H1 (cell line): ENCODE measurements around the gene ANK2.

ENCODE experiments used
- CTCF ChIP-seq, 3 experiments: IDR thresholded peaks; 1 replicate in 2 of 3; 2 replicates in 1 of 3; pipeline versions ENCODE4 v1.5.1 to v1.6.1; 2011; ENCODE audit warnings: low read length in 3 of 3, mild to moderate bottlenecking in 3 of 3, inconsistent platforms in 2 of 3, low read depth in 1 of 3, moderate library complexity in 1 of 3; ENCODE audit not compliant: insufficient read depth in 1 of 3; ENCODE audit errors: control extremely low read depth in 1 of 3
- GABPA ChIP-seq: IDR thresholded peaks from 2 replicates; pipeline ENCODE4 v1.6.1; 2011; ENCODE audit warnings: mild to moderate bottlenecking, low read length, moderate library complexity, borderline replicate concordance; ENCODE audit not compliant: insufficient read depth
- POU5F1 ChIP-seq: IDR thresholded peaks from 2 replicates; pipeline ENCODE4 v1.6.1; 2011; ENCODE audit warnings: low read depth, mild to moderate bottlenecking, low read length, moderate library complexity
- RXRA ChIP-seq: IDR thresholded peaks from 2 replicates; pipeline ENCODE4 v1.6.1; 2011; ENCODE audit warnings: low read depth, mild to moderate bottlenecking, low read length, moderate library complexity; ENCODE audit not compliant: insufficient read depth
- TAF1 ChIP-seq: IDR thresholded peaks from 2 replicates; pipeline ENCODE4 v1.6.1; 2011; ENCODE audit warnings: mild to moderate bottlenecking, low read depth, low read length
- TCF12 ChIP-seq: IDR thresholded peaks from 2 replicates; pipeline ENCODE4 v1.6.1; 2011; ENCODE audit warnings: low read depth, mild to moderate bottlenecking, low read length
- YY1 ChIP-seq: IDR thresholded peaks from 2 replicates; pipeline ENCODE4 v1.6.1; 2011; ENCODE audit warnings: low read depth, mild to moderate bottlenecking, low read length
- TF ChIP-seq, protein P1 (sequence below): IDR thresholded peaks from 2 replicates; pipeline ENCODE4 v1.6.1; 2012; ENCODE audit warnings: inconsistent platforms

DNA sequence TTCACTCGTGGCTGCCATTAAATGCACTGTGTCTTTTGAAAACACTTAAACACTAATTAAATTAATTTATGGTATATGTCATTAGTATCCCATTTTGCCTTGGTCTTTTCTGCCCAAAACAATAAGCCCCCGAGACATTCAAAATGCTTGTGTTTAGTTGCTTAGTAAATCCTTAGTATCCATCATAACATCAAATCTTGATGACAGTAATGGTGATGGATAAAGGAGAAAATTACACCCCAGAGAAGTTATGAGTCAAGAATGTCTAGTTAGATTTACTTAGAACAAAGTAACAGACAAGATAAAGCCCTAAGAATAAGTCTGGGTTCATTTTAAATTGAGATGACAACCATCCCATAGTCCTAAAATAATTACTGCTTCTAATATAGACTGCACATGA lies 21.3 kb downstream of the ANK2 start:
- TF ChIP-seq GABPA, result no peak
- TF ChIP-seq CTCF (IDR thresholded peaks at IDR 0.05; ENCODE audit: control extremely low read depth in 1 of 3, insufficient read depth in 1 of 3, low read depth in 1 of 3, low read length in 3 of 3), result no peak
- TF ChIP-seq YY1, result no peak
- TF ChIP-seq TCF12, result no peak
- TF ChIP-seq, protein P1, sequence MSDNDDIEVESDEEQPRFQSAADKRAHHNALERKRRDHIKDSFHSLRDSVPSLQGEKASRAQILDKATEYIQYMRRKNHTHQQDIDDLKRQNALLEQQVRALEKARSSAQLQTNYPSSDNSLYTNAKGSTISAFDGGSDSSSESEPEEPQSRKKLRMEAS, result no peak
- TF ChIP-seq POU5F1, result no peak
- TF ChIP-seq TAF1, result no peak
- TF ChIP-seq RXRA, result no peak
